A549 (cell line): ENCODE data around the gene SARS2. TPM values are rescaled to one million over a fixed set of nuclear protein-coding genes. Genes with fewer than 3 reads are reported as not detected.
A peak's percentile ranks its signal among the peaks of the same experiment; 100 is the strongest.

Experiments used
- ATAC-seq, 2 experiments: fragments of 200-7000 bp in 1 of 2; fragments of >200 bp in 1 of 2; cut with Nextera tagmentation in 1 of 2; cut with Tn5 transposase in 1 of 2; 3 replicates each; pipeline versions ENCODE4 v1.8.0 to v1.9.1; 2018 to 2020; ENCODE audit warnings: mild to moderate bottlenecking in 1 of 2, moderate library complexity in 1 of 2
- CTCF ChIA-PET: fragments of 300-600 bp; sonication (Branson Sonifier 250); formaldehyde crosslinking; extraction: SDS; loops from one replicate; lab custom pipeline; 2021; ENCODE audit warnings: antibody characterized with exemption, inconsistent platforms; lab: Yijun Ruan, JAX
- POLR2A ChIA-PET: fragments of 350-600 bp; formaldehyde crosslinking; extraction: SDS; loops from one replicate; lab custom pipeline; 2021; ENCODE audit warnings: antibody characterized with exemption, inconsistent platforms; lab: Yijun Ruan, JAX
- DNase-seq, 2 experiments: peaks; one replicate each; pipeline versions ENCODE4 v3.0.0 to v3.0.0-alpha.2; 2011 to 2016; ENCODE audit warnings: low read depth in 1 of 2, low spot score in 1 of 2
- FAIRE-seq: peaks from 2 replicates; lab custom pipeline; 2011; peaks lifted over from hg19 to GRCh38; lab: Jason Lieb, UNC
- H3K27ac ChIP-seq, 2 experiments: fragments of >200 bp; sonication (Bioruptor Twin); formaldehyde crosslinking; 3 replicates each; pipeline ENCODE4 v1.5.1; 2016 to 2017
- H3K4me1 ChIP-seq: fragments of >200 bp; sonication (Bioruptor Twin); formaldehyde crosslinking; 3 replicates; pipeline ENCODE4 v1.6.1; 2016
- H3K4me2 ChIP-seq: fragments of >200 bp; sonication (Bioruptor Twin); formaldehyde crosslinking; 3 replicates; pipeline ENCODE4 v1.6.1; 2016
- H3K4me3 ChIP-seq: fragments of >200 bp; sonication (Bioruptor Twin); formaldehyde crosslinking; 3 replicates; pipeline ENCODE4 v1.5.1; 2016
- H3K9me3 ChIP-seq: fragments of >200 bp; sonication (Bioruptor Twin); formaldehyde crosslinking; 3 replicates; pipeline ENCODE4 v1.6.1; 2016
- BHLHE40 ChIP-seq: IDR thresholded peaks from 2 replicates; pipeline ENCODE4 v1.6.1; 2012; ENCODE audit warnings: low read depth, low read length, inconsistent platforms
- E2F6 ChIP-seq: IDR thresholded peaks from 2 replicates; pipeline ENCODE4 v1.6.1; 2012; ENCODE audit warnings: low read depth, borderline replicate concordance
- GATA3 ChIP-seq: IDR thresholded peaks from 2 replicates; pipeline ENCODE4 v1.6.1; 2012; ENCODE audit warnings: borderline replicate concordance
- HEYL ChIP-seq: fragments of 250-450 bp; sonication (Bioruptor Pico); IDR thresholded peaks from 2 replicates; pipeline ENCODE4 v1.8.0; 2021; ENCODE audit warnings: mild to moderate bottlenecking, moderate library complexity
- HOXB5 ChIP-seq: fragments of 250-450 bp; sonication (Bioruptor Pico); IDR thresholded peaks from 2 replicates; pipeline ENCODE4 v1.5.0; 2020; ENCODE audit warnings: mild to moderate bottlenecking, moderate library complexity
- JUNB ChIP-seq: fragments of >200 bp; sonication (Bioruptor Twin); formaldehyde crosslinking; IDR thresholded peaks from 2 replicates; pipeline ENCODE4 v1.6.1; 2016
- KDM1A ChIP-seq: fragments of 200-600 bp; sonication (generic); IDR thresholded peaks from 2 replicates; pipeline ENCODE4 v1.6.1; 2016; ENCODE audit warnings: low read depth, mild to moderate bottlenecking
- KDM5A ChIP-seq: fragments of 200-600 bp; sonication (generic); IDR thresholded peaks from 2 replicates; pipeline ENCODE4 v1.6.1; 2016; ENCODE audit warnings: antibody characterized with exemption, mild to moderate bottlenecking
- MAZ ChIP-seq: fragments of 150-350 bp; IDR thresholded peaks from 2 replicates; pipeline ENCODE4 v1.6.1; 2014; ENCODE audit warnings: antibody characterized with exemption, low read depth, low read length, borderline replicate concordance
- MYC ChIP-seq: IDR thresholded peaks from 2 replicates; pipeline ENCODE4 v1.6.1; 2012; ENCODE audit warnings: mild to moderate bottlenecking, inconsistent platforms, low read length, improper control_type of control experiment, borderline replicate concordance
- NPAS2 ChIP-seq: fragments of 250-450 bp; sonication (Bioruptor Pico); IDR thresholded peaks from 2 replicates; pipeline ENCODE4 v1.8.0; 2022; ENCODE audit warnings: mild to moderate bottlenecking, moderate library complexity, borderline replicate concordance
- PHF8 ChIP-seq: fragments of 200-600 bp; sonication (generic); IDR thresholded peaks from 2 replicates; pipeline ENCODE4 v1.6.1; 2016; ENCODE audit warnings: low read depth, mild to moderate bottlenecking, antibody characterized with exemption, moderate library complexity, borderline replicate concordance
- RAD21 ChIP-seq, 2 experiments: fragments of >200 bp in 1 of 2; sonication (Bioruptor Twin) in 1 of 2; formaldehyde crosslinking in 1 of 2; IDR thresholded peaks in 1 of 2; conservative IDR thresholded peaks in 1 of 2; 2 replicates in 1 of 2; 3 replicates in 1 of 2; pipeline ENCODE4 v1.6.1; 2012 to 2018; ENCODE audit warnings: inconsistent platforms in 1 of 2
- RFX5 ChIP-seq: fragments of 450-650 bp; IDR thresholded peaks from 2 replicates; pipeline ENCODE4 v1.7.1; 2014; ENCODE audit warnings: antibody characterized with exemption, mild to moderate bottlenecking, moderate library complexity
- SMC3 ChIP-seq: fragments of >200 bp; sonication (Bioruptor Twin); formaldehyde crosslinking; IDR thresholded peaks from 3 replicates; pipeline ENCODE4 v1.6.1; 2018; ENCODE audit warnings: inconsistent platforms
- ZFP36 ChIP-seq: fragments of 450-650 bp; IDR thresholded peaks from 2 replicates; pipeline ENCODE4 v1.6.1; 2014; ENCODE audit warnings: borderline replicate concordance; ENCODE audit not compliant: partially characterized antibody
- ZSCAN20 ChIP-seq: fragments of 250-450 bp; sonication (Bioruptor Pico); IDR thresholded peaks from 2 replicates; pipeline ENCODE4 v1.8.0; 2022; ENCODE audit warnings: mild to moderate bottlenecking, moderate library complexity
- WGBS: methylation state at CpG from one replicate; pipeline ENCODE4 v1.1.6; 2017; ENCODE audit errors: missing lambda C conversion rate; 5-methylcytosine and 5-hydroxymethylcytosine counted together
- polyA plus RNA-seq, 4 experiments: library from polyadenylated mRNA; depleted of rRNA in 3 of 4; stranded (reverse); fragments of >200 nt; fragmentation: RNase III in 1 of 4; extraction: RNeasy Plus Mini Kit Qiagen cat#74134 plus additional on column Dnase treatment in 1 of 4; gene quantifications; 2 replicates in 3 of 4; 3 replicates in 1 of 4; pipeline ENCODE4 v1.2.3, GENCODE V29; 2011 to 2017
- TF ChIP-seq, protein P1 (sequence below): fragments of >200 bp; sonication (Bioruptor Twin); formaldehyde crosslinking; IDR thresholded peaks from 3 replicates; pipeline ENCODE4 v1.6.1; 2016
- TF ChIP-seq, protein P2 (sequence below): fragments of >200 bp; sonication (Bioruptor Twin); formaldehyde crosslinking; IDR thresholded peaks from 3 replicates; pipeline ENCODE4 v1.5.1; 2016

Gene SARS2
- polyA plus RNA-seq, 2 of the 4 experiments (the other 2 are of a cell fraction), result 46.1 to 93.4 TPM

DNA sequence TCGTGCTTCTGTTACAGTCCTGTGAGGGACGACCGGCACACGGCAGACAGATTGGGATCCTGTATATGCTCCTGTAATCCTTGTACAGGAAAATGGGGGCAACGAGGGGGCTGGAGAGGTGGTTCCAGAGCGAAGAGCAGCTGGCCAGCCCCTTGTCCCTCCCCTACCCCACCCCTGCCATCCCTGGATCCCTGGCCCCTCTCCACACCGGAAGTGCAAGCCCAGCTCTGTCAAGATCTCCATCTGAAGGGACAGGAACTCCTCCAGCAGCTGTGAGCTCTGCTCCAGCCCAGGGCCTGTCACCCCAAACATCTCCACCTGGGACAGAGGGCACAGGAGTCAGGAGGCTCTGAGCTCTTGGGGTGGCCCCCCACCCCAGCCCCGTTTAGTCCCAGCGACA is 13.0 kb downstream of the SARS2 start:
- DNase-seq, result no peak
- 0 out of 3 replicates have a peak, but pooled peaks cover 5% of the 10 kb centered on the region for H3K4me1 ChIP-seq
- FAIRE-seq, result no peak
- peak; percentile 3 to 13; a peak in 4 of 6 replicates for ATAC-seq
- TF ChIP-seq, protein P1, sequence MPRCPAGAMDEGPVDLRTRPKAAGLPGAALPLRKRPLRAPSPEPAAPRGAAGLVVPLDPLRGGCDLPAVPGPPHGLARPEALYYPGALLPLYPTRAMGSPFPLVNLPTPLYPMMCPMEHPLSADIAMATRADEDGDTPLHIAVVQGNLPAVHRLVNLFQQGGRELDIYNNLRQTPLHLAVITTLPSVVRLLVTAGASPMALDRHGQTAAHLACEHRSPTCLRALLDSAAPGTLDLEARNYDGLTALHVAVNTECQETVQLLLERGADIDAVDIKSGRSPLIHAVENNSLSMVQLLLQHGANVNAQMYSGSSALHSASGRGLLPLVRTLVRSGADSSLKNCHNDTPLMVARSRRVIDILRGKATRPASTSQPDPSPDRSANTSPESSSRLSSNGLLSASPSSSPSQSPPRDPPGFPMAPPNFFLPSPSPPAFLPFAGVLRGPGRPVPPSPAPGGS, result no peak
- no peak for TF ChIP-seq KDM5A
- TF ChIP-seq HEYL, result no peak
- no peak for TF ChIP-seq ZFP36
- no peak for TF ChIP-seq PHF8
- no peak for TF ChIP-seq RFX5
- TF ChIP-seq, protein P2, sequence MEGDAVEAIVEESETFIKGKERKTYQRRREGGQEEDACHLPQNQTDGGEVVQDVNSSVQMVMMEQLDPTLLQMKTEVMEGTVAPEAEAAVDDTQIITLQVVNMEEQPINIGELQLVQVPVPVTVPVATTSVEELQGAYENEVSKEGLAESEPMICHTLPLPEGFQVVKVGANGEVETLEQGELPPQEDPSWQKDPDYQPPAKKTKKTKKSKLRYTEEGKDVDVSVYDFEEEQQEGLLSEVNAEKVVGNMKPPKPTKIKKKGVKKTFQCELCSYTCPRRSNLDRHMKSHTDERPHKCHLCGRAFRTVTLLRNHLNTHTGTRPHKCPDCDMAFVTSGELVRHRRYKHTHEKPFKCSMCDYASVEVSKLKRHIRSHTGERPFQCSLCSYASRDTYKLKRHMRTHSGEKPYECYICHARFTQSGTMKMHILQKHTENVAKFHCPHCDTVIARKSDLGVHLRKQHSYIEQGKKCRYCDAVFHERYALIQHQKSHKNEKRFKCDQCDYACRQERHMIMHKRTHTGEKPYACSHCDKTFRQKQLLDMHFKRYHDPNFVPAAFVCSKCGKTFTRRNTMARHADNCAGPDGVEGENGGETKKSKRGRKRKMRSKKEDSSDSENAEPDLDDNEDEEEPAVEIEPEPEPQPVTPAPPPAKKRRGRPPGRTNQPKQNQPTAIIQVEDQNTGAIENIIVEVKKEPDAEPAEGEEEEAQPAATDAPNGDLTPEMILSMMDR, result no peak
- CTCF ChIA-PET, result interaction anchor here (0.7 to 4.1 kb wide), 23 partner anchors 10 to 515 kb away, joined by 3 to 105 read pairs (median 4); partner anchors contain the start of genes FAM98C, HNRNPL, MRPS12 and SARS2
- WGBS, result 79% methylated on average over 9 of the region's 9 CpGs
- POLR2A ChIA-PET, result interaction anchor here (0.7 to 4.0 kb wide), 2 partner anchors 13 to 514 kb away, joined by 3 to 20 read pairs; partner anchors contain the start of genes FAM98C, MRPS12 and SARS2
- H3K4me3 ChIP-seq, result no peak overlapping the region
- no peaks in the 10 kb centered on the region for H3K9me3 ChIP-seq
- H3K27ac ChIP-seq, result peak overlapping the region in 1 of 2 experiments; percentile 14; a peak in 1 of 6 replicates
- no peak overlapping the region for H3K4me2 ChIP-seq

DNA sequence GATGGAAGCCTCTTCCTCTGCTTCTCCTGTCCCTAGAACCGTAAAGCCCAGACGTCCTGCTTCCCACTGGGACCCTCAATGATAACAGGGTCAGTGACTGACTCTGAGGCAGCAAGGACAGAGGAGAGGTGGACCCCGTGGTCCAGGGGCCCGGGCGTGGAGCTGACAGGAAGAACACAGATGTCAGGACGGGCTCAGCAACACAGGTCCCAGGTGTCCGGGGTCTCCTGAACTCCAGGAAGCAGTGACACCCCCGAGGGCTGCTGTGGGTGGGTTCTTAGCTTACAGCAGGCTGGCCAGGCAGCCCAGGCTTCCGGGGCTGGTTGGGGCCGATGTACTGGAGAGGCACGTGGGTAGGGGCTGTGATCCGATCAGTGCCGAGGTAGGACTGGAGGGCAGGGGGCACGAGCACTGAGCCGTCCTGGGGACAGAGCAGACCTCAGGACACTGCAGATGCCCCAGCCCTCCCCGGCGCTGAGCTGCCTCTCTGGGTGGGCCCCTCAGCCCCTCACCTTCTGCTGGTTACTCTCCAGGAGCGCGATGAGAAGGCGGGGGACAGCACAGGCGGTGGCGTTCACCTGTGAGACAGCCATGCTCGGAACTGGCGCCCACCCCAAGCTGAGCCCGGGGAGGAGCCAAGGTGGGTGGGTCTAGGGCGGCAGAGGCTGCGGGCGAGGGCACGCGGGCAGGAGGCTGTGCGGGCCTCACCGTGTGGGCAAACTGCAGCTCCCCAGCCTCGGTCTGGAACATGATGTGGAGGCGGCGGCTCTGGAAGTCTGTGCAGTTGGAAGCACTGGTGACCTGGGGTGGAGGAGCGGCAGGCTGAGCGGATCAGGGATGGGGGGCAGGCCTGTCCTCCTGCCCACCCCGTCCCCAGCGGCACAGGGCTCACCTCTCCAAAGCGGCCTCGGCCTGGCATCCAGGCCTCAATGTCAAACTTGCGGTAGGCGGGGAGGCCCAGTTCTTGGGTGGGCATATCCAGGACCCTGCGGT is 14.9 kb downstream of the SARS2 start:
- H3K27ac ChIP-seq, result no peak overlapping the region
- ChIA-PET POLR2A (interaction anchor here (1.6 to 1.7 kb wide), 2 partner anchors 15 to 66 kb away, joined by 3 to 7 read pairs; partner anchors contain the start of genes HNRNPL, MRPS12 and SARS2), CTCF (interaction anchor here (0.5 to 5.7 kb wide), 22 partner anchors 8 to 513 kb away, joined by 3 to 56 read pairs (median 4); partner anchors contain the start of genes FAM98C, FBXO17, MRPS12 and NFKBIB)
- 0 out of 3 replicates have a peak, but pooled peaks cover 5% of the 10 kb centered on the region for H3K4me1 ChIP-seq
- TF ChIP-seq MYC (no peak), PHF8 (no peak), E2F6 (no peak), GATA3 (no peak), SMC3 (no peak), BHLHE40 (no peak), ZSCAN20 (CRISPR knock-in tag) (no peak), KDM1A (no peak), KDM5A (no peak), HOXB5 (CRISPR knock-in tag) (no peak), NPAS2 (CRISPR knock-in tag) (no peak), RFX5 (no peak), JUNB (no peak), RAD21 (conservative IDR thresholded peaks at IDR 0.05 in 1 of 2, IDR thresholded peaks at IDR 0.05 in 1 of 2) (no peak), MAZ (no peak)
- TF ChIP-seq, protein P1, result no peak
- no peak overlapping the region for H3K4me2 ChIP-seq
- no peak for ATAC-seq
- no peak overlapping the region for H3K4me3 ChIP-seq
- no peaks in the 10 kb centered on the region for H3K9me3 ChIP-seq
- WGBS, result 87% methylated on average over 44 of the region's 44 CpGs
- FAIRE-seq, result no peak
- DNase-seq, result no peak
